H9 (cell line): Measurements from ENCODE around the gene NUMBL. TPM values are rescaled to one million over a fixed set of nuclear protein-coding genes. Genes with fewer than 3 reads are reported as not detected.

Source experiments
- DNase-seq: peaks from one replicate; pipeline ENCODE4 v3.0.0-alpha.2; 2017
- H2AFZ ChIP-seq: one replicate; pipeline ENCODE4 v1.6.1; 2013; ENCODE audit warnings: mild to moderate bottlenecking, low read length, control low read depth, moderate library complexity
- H2AK5ac ChIP-seq: 2 replicates; pipeline ENCODE4 v1.6.1; 2013; ENCODE audit warnings: low read length, control low read depth, mixed read lengths; ENCODE audit not compliant: insufficient read length
- H2BK120ac ChIP-seq: one replicate; pipeline ENCODE4 v1.6.1; 2013; ENCODE audit warnings: low read depth, mild to moderate bottlenecking, low read length, control low read depth, inconsistent platforms; ENCODE audit not compliant: poor library complexity, severe bottlenecking
- H2BK12ac ChIP-seq: 2 replicates; pipeline ENCODE4 v1.6.1; 2013; ENCODE audit warnings: low read length, control low read depth, mixed read lengths, low read depth; ENCODE audit not compliant: insufficient read length
- H2BK15ac ChIP-seq: 2 replicates; pipeline ENCODE4 v1.6.1; 2013; ENCODE audit warnings: low read depth, low read length, control low read depth
- H2BK20ac ChIP-seq: one replicate; pipeline ENCODE4 v1.6.1; 2013; ENCODE audit warnings: low read depth, mild to moderate bottlenecking, low read length, control low read depth, inconsistent platforms; ENCODE audit not compliant: poor library complexity, severe bottlenecking
- H2BK5ac ChIP-seq: 2 replicates; pipeline ENCODE4 v1.6.1; 2013; ENCODE audit warnings: low read length, control low read depth, mixed read lengths; ENCODE audit not compliant: insufficient read length
- H3K14ac ChIP-seq: 2 replicates; pipeline ENCODE4 v1.6.1; 2013; ENCODE audit warnings: low read length, control low read depth; ENCODE audit not compliant: insufficient read depth
- H3K18ac ChIP-seq: 2 replicates; pipeline ENCODE4 v1.6.1; 2013; ENCODE audit warnings: low read depth, mild to moderate bottlenecking, mixed read lengths, low read length, control low read depth; ENCODE audit not compliant: insufficient read length
- H3K23ac ChIP-seq: 2 replicates; pipeline ENCODE4 v1.6.1; 2013; ENCODE audit warnings: low read length, control low read depth, mixed read lengths, low read depth; ENCODE audit not compliant: insufficient read length
- H3K23me2 ChIP-seq: 2 replicates; pipeline ENCODE4 v1.6.1; 2013; ENCODE audit warnings: low read depth, mild to moderate bottlenecking, mixed read lengths, low read length, control low read depth; ENCODE audit not compliant: insufficient read length, poor library complexity, severe bottlenecking
- H3K27ac ChIP-seq: 2 replicates; pipeline ENCODE4 v1.5.1; 2013; ENCODE audit warnings: low read length, control low read depth, mixed read lengths, low read depth; ENCODE audit not compliant: insufficient read length
- H3K27me3 ChIP-seq: 2 replicates; pipeline ENCODE4 v1.6.1; 2013; ENCODE audit warnings: low read length, control low read depth, inconsistent platforms; ENCODE audit not compliant: insufficient read depth
- H3K4ac ChIP-seq: 2 replicates; pipeline ENCODE4 v1.6.1; 2013; ENCODE audit warnings: low read depth, mild to moderate bottlenecking, control low read depth, inconsistent platforms, low read length, moderate library complexity
- H3K4me1 ChIP-seq: 2 replicates; pipeline ENCODE4 v1.6.1; 2013; ENCODE audit warnings: low read length, control low read depth, inconsistent platforms; ENCODE audit not compliant: insufficient read depth
- H3K4me2 ChIP-seq: 2 replicates; pipeline ENCODE4 v1.6.1; 2013; ENCODE audit warnings: low read length, control low read depth, mixed read lengths; ENCODE audit not compliant: insufficient read length, insufficient read depth
- H3K56ac ChIP-seq: 2 replicates; pipeline ENCODE4 v1.6.1; 2013; ENCODE audit warnings: low read depth, mild to moderate bottlenecking, mixed read lengths, low read length, control low read depth; ENCODE audit not compliant: insufficient read length
- H3K79me1 ChIP-seq: 2 replicates; pipeline ENCODE4 v1.6.1; 2013; ENCODE audit warnings: low read depth, mild to moderate bottlenecking, moderate library complexity, low read length, control low read depth, inconsistent platforms; ENCODE audit not compliant: insufficient read depth, poor library complexity, severe bottlenecking
- H3K79me2 ChIP-seq: 2 replicates; pipeline ENCODE4 v1.6.1; 2013; ENCODE audit warnings: low read length, control low read depth, inconsistent platforms; ENCODE audit not compliant: insufficient read depth
- H3K9ac ChIP-seq: 2 replicates; pipeline ENCODE4 v1.6.1; 2013; ENCODE audit warnings: low read length, control low read depth, mixed read lengths; ENCODE audit not compliant: insufficient read length; ENCODE audit errors: extremely low read depth
- H3K9me3 ChIP-seq: one replicate; pipeline ENCODE4 v1.6.1; 2013; ENCODE audit warnings: low read depth, low read length, inconsistent platforms; ENCODE audit not compliant: control insufficient read depth
- H3T11ph ChIP-seq: one replicate; pipeline ENCODE4 v1.6.1; 2013; ENCODE audit warnings: mild to moderate bottlenecking, low read length, control low read depth, inconsistent platforms
- H4K20me1 ChIP-seq: one replicate; pipeline ENCODE4 v1.6.1; 2013; ENCODE audit not compliant: control insufficient read depth, insufficient read length, insufficient read depth
- H4K5ac ChIP-seq: 2 replicates; pipeline ENCODE4 v1.6.1; 2013; ENCODE audit warnings: low read depth, mild to moderate bottlenecking, mixed read lengths, low read length, control low read depth; ENCODE audit not compliant: insufficient read length
- H4K8ac ChIP-seq: replicated peaks from 2 replicates; pipeline ENCODE4 v1.6.1; 2013; ENCODE audit warnings: low read length, control low read depth, mixed read lengths, low read depth; ENCODE audit not compliant: insufficient read length
- H4K91ac ChIP-seq: 2 replicates; pipeline ENCODE4 v1.6.1; 2013; ENCODE audit warnings: low read depth, mild to moderate bottlenecking, moderate library complexity, mixed read lengths, low read length, control low read depth; ENCODE audit not compliant: insufficient read length
- H3K27ac Mint-ChIP-seq, 3 experiments: 2 replicates in 2 of 3; 3 replicates in 1 of 3; pipeline ENCODE4 v1.8.0; 2020 to 2021; ENCODE audit warnings: mixed read lengths in 3 of 3, mild to moderate bottlenecking in 1 of 3, moderate library complexity in 1 of 3
- H3K27me3 Mint-ChIP-seq: 2 replicates; pipeline ENCODE4 v1.8.0; 2021; ENCODE audit warnings: low read depth, mild to moderate bottlenecking, moderate library complexity, mixed read lengths
- H3K36me3 Mint-ChIP-seq, 3 experiments: 2 replicates in 2 of 3; 3 replicates in 1 of 3; pipeline ENCODE4 v1.8.0; 2020 to 2021; ENCODE audit warnings: low read depth in 3 of 3, mixed read lengths in 3 of 3; ENCODE audit not compliant: insufficient read depth in 1 of 3
- H3K4me1 Mint-ChIP-seq, 2 experiments: 2 replicates each; pipeline ENCODE4 v1.8.0; 2020; ENCODE audit warnings: mixed read lengths in 2 of 2
- H3K4me3 Mint-ChIP-seq, 2 experiments: 2 replicates in 1 of 2; 3 replicates in 1 of 2; pipeline ENCODE4 v1.8.0; 2020 to 2021; ENCODE audit warnings: mild to moderate bottlenecking in 2 of 2, mixed read lengths in 2 of 2, moderate library complexity in 1 of 2
- H3K9me3 Mint-ChIP-seq, 2 experiments: 2 replicates in 1 of 2; 3 replicates in 1 of 2; pipeline ENCODE4 v1.8.0; 2020; ENCODE audit warnings: mild to moderate bottlenecking in 2 of 2, mixed read lengths in 2 of 2, moderate library complexity in 1 of 2
- CTCF ChIP-seq: fragments of 200-600 bp; sonication (generic); conservative IDR thresholded peaks from 3 replicates; pipeline ENCODE4 v1.8.0; 2021; ENCODE audit warnings: antibody characterized with exemption, mild to moderate bottlenecking
- WGBS: extraction: QIAGEN DNeasy Blood & Tissue Kit; methylation state at CpG from one replicate; pipeline ENCODE4 v1.1.7; 2013; ENCODE audit warnings: missing lambda C conversion rate, low lambda C conversion rate, mixed read lengths; ENCODE audit not compliant: insufficient read length; ENCODE audit errors: extremely low coverage; 5-methylcytosine and 5-hydroxymethylcytosine counted together
- total RNA-seq: library from RNA; stranded (reverse); gene quantifications from 2 replicates; pipeline ENCODE4 v1.2.1, GENCODE V29; 2021

The NUMBL gene
- total RNA-seq, 1 experiment from 2014 or later = 34.5 TPM

GRCh38 chr19:40713939-40714338 lies 23.5 kb upstream of the NUMBL start:
- Histone ChIP-seq H3K4me1 (no peaks in the 10 kb centered on the region; the same call in 1 of the 2 replicates), H3K79me2 (no peaks in the 10 kb centered on the region; the same call in 1 of the 2 replicates), H4K5ac (no peak overlapping the region), H3K4ac (no peak overlapping the region), H4K20me1 (no peaks in the 10 kb centered on the region), H2BK12ac (no peak overlapping the region), H4K8ac (no peak overlapping the region), H3K14ac (no peak overlapping the region), H2BK5ac (no peak overlapping the region), H3T11ph (no peak overlapping the region), H3K18ac (no peak overlapping the region), H3K27ac (no peak overlapping the region), H3K9me3 (no peaks in the 10 kb centered on the region), H3K9ac (no peak overlapping the region), H3K23me2 (peaks cover 29% of the 10 kb centered on the region), H4K91ac (no peak overlapping the region), H3K23ac (no peak overlapping the region), H2BK15ac (no peak overlapping the region), H3K4me2 (no peak overlapping the region), H2BK120ac (no peak overlapping the region), H2AFZ (no peak overlapping the region), H2AK5ac (no peak overlapping the region), H2BK20ac (no peak overlapping the region), H3K56ac (no peak overlapping the region), H3K79me1 (no peaks in the 10 kb centered on the region), H3K27me3 (no peaks in the 10 kb centered on the region)
- H3K27me3 Mint-ChIP-seq = no peaks in the 10 kb centered on the region; the same call in 1 of the 2 replicates
- TF ChIP-seq CTCF = no peak
- DNase-seq = no peak
- WGBS = no CpG with 5 or more reads among the region's 11 CpGs
- peak overlapping the region; percentile 29 to 60 for H3K4me3 Mint-ChIP-seq
- H3K4me1 Mint-ChIP-seq = peaks cover 23 to 29% of the 10 kb centered on the region in 2 experiments
- H3K9me3 Mint-ChIP-seq = no peaks in the 10 kb centered on the region
- H3K36me3 Mint-ChIP-seq = peaks cover 19 to 44% (median 30%) of the 10 kb centered on the region in 3 experiments
- peak overlapping the region; percentile 56 to 83 (median 80); a peak in 4 of 7 replicates for H3K27ac Mint-ChIP-seq
